Esophagus (tissue), 2 donors: ENCODE results near the gene HDAC9. TPM values are rescaled to one million over a fixed set of nuclear protein-coding genes. Genes with fewer than 3 reads are reported as not detected.

Experiments used
- H3K27ac ChIP-seq, 2 donors: one replicate each; pipeline ENCODE4 v1.5.1; 2013; ENCODE audit warnings: low read depth in 2 of 2, mild to moderate bottlenecking in 2 of 2, inconsistent platforms in 1 of 2, low read length in 1 of 2, moderate library complexity in 1 of 2
- H3K27me3 ChIP-seq, 2 donors: one replicate each; pipeline ENCODE4 v1.6.1; 2013; ENCODE audit warnings: low read length in 2 of 2, control low read depth in 1 of 2, mild to moderate bottlenecking in 1 of 2; ENCODE audit not compliant: insufficient read depth in 2 of 2, control insufficient read depth in 1 of 2
- H3K36me3 ChIP-seq, 2 donors: one replicate each; pipeline ENCODE4 v1.6.1; 2013; ENCODE audit warnings: low read length in 1 of 2; ENCODE audit not compliant: control insufficient read depth in 2 of 2, insufficient read depth in 2 of 2
- H3K4me1 ChIP-seq, 2 donors: one replicate each; pipeline ENCODE4 v1.6.1; 2013; ENCODE audit warnings: low read length in 1 of 2; ENCODE audit not compliant: control insufficient read depth in 2 of 2, insufficient read depth in 2 of 2
- H3K4me3 ChIP-seq, 2 donors: one replicate each; pipeline ENCODE4 v1.5.1; 2013; ENCODE audit warnings: low read length in 2 of 2, mild to moderate bottlenecking in 2 of 2, low read depth in 1 of 2, moderate library complexity in 1 of 2
- H3K9me3 ChIP-seq, 2 donors: one replicate each; pipeline ENCODE4 v1.6.1; 2013; ENCODE audit warnings: mild to moderate bottlenecking in 2 of 2, low read depth in 1 of 2, low read length in 1 of 2, moderate library complexity in 1 of 2; ENCODE audit not compliant: control insufficient read depth in 2 of 2, insufficient read depth in 1 of 2
- WGBS, 2 donors: extraction: QIAGEN DNeasy Blood & Tissue Kit; methylation state at CpG; one replicate each; pipeline ENCODE4 v1.1.7; 2013; 5-methylcytosine and 5-hydroxymethylcytosine counted together
- polyA plus RNA-seq, 2 donors: library from polyadenylated mRNA; stranded (reverse); fragments of 200-250 nt; gene quantifications; one replicate each; pipeline ENCODE4 v1.2.3, GENCODE V29; 2013
- donor health status: healthy with polysubstance abuse.
- donor health status: Bipolar disorder and iron deficiency.

The HDAC9 gene
- polyA plus RNA-seq, 2 donors = 0.69 to 1.1 TPM

DNA sequence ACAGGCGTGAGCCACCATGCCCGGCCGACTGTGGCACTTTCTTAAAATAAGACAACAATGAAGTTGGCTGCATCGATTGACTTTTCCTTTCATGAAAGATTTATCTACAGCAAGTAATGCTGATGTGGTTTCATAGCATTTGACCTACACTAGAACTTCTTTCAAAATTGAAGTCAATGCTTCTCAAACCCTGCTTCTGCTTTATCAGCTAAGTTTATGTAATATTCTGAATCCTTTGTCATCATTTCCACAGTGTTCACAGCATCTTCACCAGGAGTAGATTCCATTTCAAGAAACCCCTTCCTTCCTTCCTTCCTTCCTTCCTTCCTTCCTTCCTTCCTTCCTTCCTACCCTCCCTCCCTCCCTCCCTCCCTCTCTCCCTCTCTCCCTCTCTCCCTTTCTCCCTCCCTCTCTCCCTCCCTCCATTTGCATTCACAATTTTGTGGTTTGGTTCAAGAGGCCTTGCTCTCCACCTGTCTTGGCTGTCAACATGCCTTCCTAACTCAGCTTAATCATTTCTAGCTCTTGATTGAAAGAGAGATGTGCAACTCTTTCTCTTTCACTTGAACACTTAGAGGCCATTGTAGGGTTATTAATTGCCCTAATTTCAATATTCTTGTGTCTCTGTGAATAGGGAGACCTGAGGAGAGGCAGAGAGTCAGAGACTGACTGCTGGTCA lies 52.1 kb downstream of the HDAC9 start:
- Histone ChIP-seq H3K4me3 (no peak overlapping the region), H3K4me1 (no peaks in the 10 kb centered on the region), H3K9me3 (no peaks in the 10 kb centered on the region), H3K27me3 (no peaks in the 10 kb centered on the region), H3K36me3 (no peaks in the 10 kb centered on the region), H3K27ac (no peak overlapping the region)
- 91 to 92% methylated on average over 4 of the region's 4 CpGs for WGBS, 2 donors

DNA sequence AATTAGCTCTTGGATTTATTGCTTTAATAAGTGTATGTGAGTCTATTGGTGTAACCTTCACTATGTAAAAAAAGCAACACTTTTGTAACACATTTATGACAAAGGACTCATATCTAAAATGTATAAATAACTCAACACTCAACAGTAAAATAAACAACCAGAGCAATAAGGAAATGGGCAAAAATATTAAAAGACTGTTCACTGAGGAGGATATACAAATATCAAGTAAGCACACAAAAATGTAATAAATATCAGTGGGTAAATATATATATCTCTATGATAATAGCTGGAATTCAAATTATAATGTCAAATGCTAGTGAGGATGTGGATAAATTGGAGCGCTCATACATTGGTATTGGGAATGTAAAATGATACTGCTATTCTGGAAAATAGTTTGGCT lies 53.0 kb downstream of the HDAC9 start:
- H3K4me1 ChIP-seq = no peaks in the 10 kb centered on the region
- no peaks in the 10 kb centered on the region for H3K9me3 ChIP-seq
- no peaks in the 10 kb centered on the region for H3K27me3 ChIP-seq
- WGBS, 2 donors = 100% methylated on average over 1 of the region's 1 CpG
- H3K27ac ChIP-seq = no peak overlapping the region
- no peak overlapping the region for H3K4me3 ChIP-seq
- H3K36me3 ChIP-seq = no peaks in the 10 kb centered on the region

DNA sequence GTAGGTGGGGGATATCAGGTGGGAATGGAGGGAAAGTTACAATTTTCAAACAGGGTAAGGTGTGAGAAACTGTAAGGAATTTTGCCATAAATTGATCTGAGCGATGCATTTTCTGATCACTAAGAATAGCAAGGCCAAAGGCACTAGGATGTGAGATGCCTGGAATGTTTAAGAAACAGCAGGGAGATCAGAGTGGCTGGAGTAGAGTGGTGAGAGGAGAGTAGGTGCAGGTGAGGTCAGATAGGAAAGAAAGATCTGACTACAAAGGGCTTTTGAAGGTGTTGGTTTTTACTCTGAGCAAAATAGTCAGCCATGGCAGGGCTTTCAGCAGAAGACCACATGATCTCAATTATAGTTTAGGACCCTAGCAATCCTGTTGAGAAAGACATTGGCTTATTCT lies 55.0 kb downstream of the HDAC9 start:
- Histone ChIP-seq H3K27me3 (no peaks in the 10 kb centered on the region), H3K4me1 (no peaks in the 10 kb centered on the region), H3K9me3 (no peaks in the 10 kb centered on the region), H3K4me3 (no peak overlapping the region), H3K27ac (no peak overlapping the region), H3K36me3 (no peaks in the 10 kb centered on the region)
- WGBS, 2 donors = 93 to 94% methylated on average over 1 of the region's 1 CpG

DNA sequence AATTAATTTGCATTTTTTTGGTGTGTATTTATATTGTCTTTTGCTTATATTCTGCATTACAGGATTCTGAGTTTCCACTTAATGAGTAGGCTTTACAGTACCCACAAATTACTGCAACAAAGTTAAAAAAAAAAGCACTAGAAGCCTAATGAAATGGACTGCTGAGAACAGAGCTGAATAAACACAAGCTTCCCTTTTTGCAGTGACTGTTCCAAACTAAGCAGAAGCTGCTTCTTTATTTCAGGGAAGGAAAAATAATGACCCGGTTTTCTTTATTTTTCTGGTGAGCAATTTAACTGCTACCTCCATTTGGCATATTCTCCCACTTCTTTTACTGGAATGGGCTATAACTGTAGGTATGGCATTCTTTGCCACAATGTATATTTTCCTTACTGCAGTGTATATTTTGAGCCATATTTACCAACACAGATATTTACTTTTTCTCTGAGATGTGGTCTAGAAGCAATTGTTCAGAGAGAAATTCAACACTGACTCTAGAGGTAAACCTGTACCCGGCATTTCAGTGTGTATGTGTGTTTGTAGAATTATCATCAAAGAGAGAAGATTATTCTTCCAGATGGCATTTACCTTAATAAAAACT lies 56.9 kb downstream of the HDAC9 start:
- no peaks in the 10 kb centered on the region for H3K36me3 ChIP-seq
- no peak overlapping the region for H3K27ac ChIP-seq
- no peak overlapping the region for H3K4me3 ChIP-seq
- H3K27me3 ChIP-seq = no peaks in the 10 kb centered on the region
- H3K9me3 ChIP-seq = no peaks in the 10 kb centered on the region
- 35 to 40% methylated on average over 2 of the region's 2 CpGs for WGBS, 2 donors
- no peaks in the 10 kb centered on the region for H3K4me1 ChIP-seq

DNA sequence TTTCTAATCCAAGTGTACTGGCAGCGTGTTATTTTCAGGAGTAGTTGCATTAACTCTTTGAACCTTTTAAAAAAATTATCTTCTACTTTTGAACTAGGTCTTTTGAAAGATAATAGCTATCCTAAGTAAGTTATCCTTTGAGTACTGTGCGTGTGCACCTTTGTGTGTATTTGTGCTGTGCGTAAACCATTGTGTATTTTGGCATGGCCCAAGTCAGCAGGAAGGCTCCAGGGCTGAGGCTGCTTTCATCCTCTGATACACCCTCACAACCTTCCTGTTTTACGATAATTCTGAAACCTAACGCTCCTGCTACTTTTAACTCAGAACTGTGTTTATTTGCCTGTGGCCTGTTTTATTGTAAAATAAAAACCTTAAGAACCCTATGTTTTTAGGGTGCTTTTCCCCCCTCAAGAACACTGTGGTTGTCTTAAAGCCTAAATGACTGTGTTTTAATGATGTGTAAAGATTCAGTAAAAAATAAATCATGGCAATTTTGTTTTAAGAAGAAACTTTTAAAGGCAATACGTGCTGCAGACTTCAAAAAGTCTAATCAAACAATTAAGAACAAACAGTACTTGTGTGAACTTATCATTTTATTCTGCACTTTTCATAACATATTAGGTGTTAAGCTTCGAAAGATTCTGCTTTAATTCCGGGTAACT lies 57.5 kb downstream of the HDAC9 start:
- no peaks in the 10 kb centered on the region for H3K36me3 ChIP-seq
- H3K9me3 ChIP-seq = no peaks in the 10 kb centered on the region
- 30 to 32% methylated on average over 8 of the region's 8 CpGs for WGBS, 2 donors
- H3K27me3 ChIP-seq = no peaks in the 10 kb centered on the region
- H3K4me3 ChIP-seq = no peak overlapping the region
- no peak overlapping the region for H3K27ac ChIP-seq
- no peaks in the 10 kb centered on the region for H3K4me1 ChIP-seq

GRCh38 chr7:18553605-18554003 lies 58.1 kb downstream of the HDAC9 start:
- H3K4me1 ChIP-seq = no peaks in the 10 kb centered on the region
- H3K27me3 ChIP-seq = no peaks in the 10 kb centered on the region
- no peak overlapping the region for H3K27ac ChIP-seq
- WGBS, 2 donors = 40 to 43% methylated on average over 3 of the region's 3 CpGs
- H3K4me3 ChIP-seq = no peak overlapping the region
- H3K36me3 ChIP-seq = no peaks in the 10 kb centered on the region
- no peaks in the 10 kb centered on the region for H3K9me3 ChIP-seq

GRCh38 chr7:18555120-18555519 lies 59.6 kb downstream of the HDAC9 start:
- 48 to 51% methylated on average over 1 of the region's 1 CpG for WGBS, 2 donors
- Histone ChIP-seq H3K36me3 (no peaks in the 10 kb centered on the region), H3K27me3 (no peaks in the 10 kb centered on the region), H3K27ac (no peak overlapping the region), H3K9me3 (no peaks in the 10 kb centered on the region), H3K4me1 (no peaks in the 10 kb centered on the region), H3K4me3 (no peak overlapping the region)

GRCh38 chr7:18555968-18556367 lies 60.4 kb downstream of the HDAC9 start:
- Histone ChIP-seq H3K27me3 (no peaks in the 10 kb centered on the region), H3K4me1 (no peaks in the 10 kb centered on the region), H3K9me3 (no peaks in the 10 kb centered on the region), H3K36me3 (no peaks in the 10 kb centered on the region), H3K4me3 (no peak overlapping the region), H3K27ac (no peak overlapping the region)
- 58 to 63% methylated on average over 1 of the region's 1 CpG for WGBS, 2 donors

DNA sequence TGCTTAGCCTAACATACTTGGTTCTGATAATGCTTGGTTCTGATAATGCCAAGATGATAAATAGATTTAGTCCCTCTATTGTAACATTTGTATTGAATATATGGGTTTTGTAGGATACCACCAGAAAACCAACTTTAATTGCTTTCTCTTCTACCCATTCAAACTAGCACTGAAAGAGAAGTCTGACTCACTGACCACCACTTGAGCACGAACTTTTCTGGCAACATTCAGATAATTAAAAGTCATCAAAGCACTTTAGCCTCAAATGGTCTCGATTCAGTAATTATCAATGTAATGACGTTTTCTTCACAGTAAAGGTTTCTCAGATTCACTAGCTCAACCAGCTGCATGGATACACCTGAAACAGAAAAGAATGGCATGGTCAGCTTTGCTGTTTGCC lies 63.0 kb downstream of the HDAC9 start:
- Histone ChIP-seq H3K4me1 (no peaks in the 10 kb centered on the region), H3K36me3 (no peaks in the 10 kb centered on the region), H3K27me3 (no peaks in the 10 kb centered on the region), H3K9me3 (no peaks in the 10 kb centered on the region), H3K4me3 (no peak overlapping the region), H3K27ac (no peak overlapping the region)
- 56 to 62% methylated on average over 3 of the region's 3 CpGs for WGBS, 2 donors

DNA sequence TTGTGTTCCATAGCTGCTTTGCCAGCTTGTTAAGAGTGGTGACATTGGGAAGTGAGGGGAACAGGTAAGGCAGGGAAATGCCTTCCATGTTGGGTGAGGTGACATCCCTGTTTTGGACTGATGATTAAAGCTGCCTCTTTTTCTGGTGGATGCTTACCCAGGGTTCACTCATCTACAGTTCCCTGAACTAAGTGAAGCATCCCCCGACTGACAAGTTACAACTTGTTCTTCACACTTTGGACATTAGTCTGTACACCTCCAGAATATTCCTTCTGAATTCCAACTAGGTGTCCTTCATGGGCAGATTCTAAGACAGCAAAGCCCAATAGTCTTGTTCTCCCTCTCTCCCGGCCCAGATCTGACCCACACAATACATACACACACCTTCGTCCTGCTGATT lies 63.4 kb downstream of the HDAC9 start:
- no peak overlapping the region for H3K27ac ChIP-seq
- no peak overlapping the region for H3K4me3 ChIP-seq
- H3K36me3 ChIP-seq = no peaks in the 10 kb centered on the region
- no peaks in the 10 kb centered on the region for H3K27me3 ChIP-seq
- no peaks in the 10 kb centered on the region for H3K9me3 ChIP-seq
- WGBS, 2 donors = 86 to 95% methylated on average over 3 of the region's 3 CpGs
- no peaks in the 10 kb centered on the region for H3K4me1 ChIP-seq
